H1 (cell line): ENCODE measurements around the gene MYMX.
A peak's percentile ranks its signal among the peaks of the same experiment; 100 is the strongest.

Experiments
- CTCF ChIP-seq, 3 experiments: IDR thresholded peaks; 1 replicate in 2 of 3; 2 replicates in 1 of 3; pipeline versions ENCODE4 v1.5.1 to v1.6.1; 2011; ENCODE audit warnings: low read length in 3 of 3, mild to moderate bottlenecking in 3 of 3, inconsistent platforms in 2 of 3, low read depth in 1 of 3, moderate library complexity in 1 of 3; ENCODE audit not compliant: insufficient read depth in 1 of 3; ENCODE audit errors: control extremely low read depth in 1 of 3
- POLR2A ChIP-seq, 2 experiments: IDR thresholded peaks; 1 replicate in 1 of 2; 2 replicates in 1 of 2; pipeline ENCODE4 v1.6.1; 2011; ENCODE audit warnings: low read depth in 2 of 2, low read length in 2 of 2, mild to moderate bottlenecking in 2 of 2; ENCODE audit errors: control extremely low read depth in 1 of 2
- SIN3A ChIP-seq, 2 experiments: IDR thresholded peaks in 1 of 2; conservative IDR thresholded peaks in 1 of 2; 2 replicates each; pipeline ENCODE4 v1.6.1; 2011 to 2012; ENCODE audit warnings: low read length in 2 of 2, improper control_type of control experiment in 1 of 2, low read depth in 1 of 2, mild to moderate bottlenecking in 1 of 2

GRCh38 chr6:44250718-44251123, 34.0 kb downstream of the MYMX start:
- TF ChIP-seq POLR2A (IDR thresholded peaks at IDR 0.05; ENCODE audit: control extremely low read depth in 1 of 2, low read depth in 2 of 2, low read length in 2 of 2) (peak in 1 of 2 experiments; percentile 70; a peak in 2 of 3 replicates), CTCF (IDR thresholded peaks at IDR 0.05; ENCODE audit: control extremely low read depth in 1 of 3, insufficient read depth in 1 of 3, low read depth in 1 of 3, low read length in 3 of 3) (no peak), SIN3A (conservative IDR thresholded peaks at IDR 0.05 in 1 of 2, IDR thresholded peaks at IDR 0.05 in 1 of 2; ENCODE audit: low read depth in 1 of 2, low read length in 2 of 2) (no peak)
